GM12801 (cell line): ENCODE measurements around the gene F11R.

Source experiments
- TF ChIP-seq, protein P1 (sequence below): IDR thresholded peaks from one replicate; pipeline ENCODE4 v1.5.1; 2011; ENCODE audit warnings: control low read depth; ENCODE audit not compliant: insufficient read length; ENCODE audit errors: extremely low read depth

Gene F11R

DNA sequence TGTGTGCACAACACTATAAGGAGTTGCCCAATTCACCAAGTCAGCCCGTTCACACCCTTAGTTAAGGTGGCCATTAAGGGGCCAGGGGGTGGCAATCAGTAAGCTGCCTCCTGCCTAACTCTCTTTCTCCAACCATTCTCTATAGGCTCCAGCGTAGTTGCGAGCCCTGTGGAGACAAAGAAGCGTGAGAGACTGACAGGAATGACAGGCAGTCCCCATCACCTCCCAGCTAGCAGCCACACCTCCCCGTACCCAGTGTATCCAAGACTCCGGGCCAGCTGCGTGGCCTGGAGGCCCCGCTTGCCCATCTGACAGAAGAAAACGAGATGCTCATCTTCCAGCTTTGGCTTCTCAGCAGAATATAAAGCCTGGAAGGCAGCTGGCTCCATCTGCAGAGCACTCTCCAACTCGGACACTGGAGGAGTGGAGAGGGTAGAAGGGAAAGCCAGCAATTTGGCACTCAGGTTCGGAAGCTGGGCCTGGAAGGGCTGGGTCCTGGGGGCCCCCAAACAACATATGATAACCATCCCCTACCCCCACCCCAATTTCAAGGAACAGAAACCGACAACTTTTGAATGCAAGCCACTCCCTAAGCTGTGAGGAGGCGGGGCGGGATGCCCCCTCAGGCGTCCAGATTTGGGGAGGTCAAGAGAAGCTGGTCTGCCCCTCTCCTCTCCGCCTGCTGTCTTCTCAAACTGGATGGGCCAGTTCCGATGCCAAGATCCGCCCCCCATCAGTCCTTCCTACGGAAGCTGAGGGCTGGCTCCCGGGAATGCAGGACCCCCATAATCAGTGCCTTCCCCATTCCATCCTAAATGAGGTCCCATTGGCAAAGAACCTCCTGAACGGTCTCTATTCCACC, 16.9 kb upstream of the F11R start:
- TF ChIP-seq, protein P1, sequence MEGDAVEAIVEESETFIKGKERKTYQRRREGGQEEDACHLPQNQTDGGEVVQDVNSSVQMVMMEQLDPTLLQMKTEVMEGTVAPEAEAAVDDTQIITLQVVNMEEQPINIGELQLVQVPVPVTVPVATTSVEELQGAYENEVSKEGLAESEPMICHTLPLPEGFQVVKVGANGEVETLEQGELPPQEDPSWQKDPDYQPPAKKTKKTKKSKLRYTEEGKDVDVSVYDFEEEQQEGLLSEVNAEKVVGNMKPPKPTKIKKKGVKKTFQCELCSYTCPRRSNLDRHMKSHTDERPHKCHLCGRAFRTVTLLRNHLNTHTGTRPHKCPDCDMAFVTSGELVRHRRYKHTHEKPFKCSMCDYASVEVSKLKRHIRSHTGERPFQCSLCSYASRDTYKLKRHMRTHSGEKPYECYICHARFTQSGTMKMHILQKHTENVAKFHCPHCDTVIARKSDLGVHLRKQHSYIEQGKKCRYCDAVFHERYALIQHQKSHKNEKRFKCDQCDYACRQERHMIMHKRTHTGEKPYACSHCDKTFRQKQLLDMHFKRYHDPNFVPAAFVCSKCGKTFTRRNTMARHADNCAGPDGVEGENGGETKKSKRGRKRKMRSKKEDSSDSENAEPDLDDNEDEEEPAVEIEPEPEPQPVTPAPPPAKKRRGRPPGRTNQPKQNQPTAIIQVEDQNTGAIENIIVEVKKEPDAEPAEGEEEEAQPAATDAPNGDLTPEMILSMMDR: no peak

DNA sequence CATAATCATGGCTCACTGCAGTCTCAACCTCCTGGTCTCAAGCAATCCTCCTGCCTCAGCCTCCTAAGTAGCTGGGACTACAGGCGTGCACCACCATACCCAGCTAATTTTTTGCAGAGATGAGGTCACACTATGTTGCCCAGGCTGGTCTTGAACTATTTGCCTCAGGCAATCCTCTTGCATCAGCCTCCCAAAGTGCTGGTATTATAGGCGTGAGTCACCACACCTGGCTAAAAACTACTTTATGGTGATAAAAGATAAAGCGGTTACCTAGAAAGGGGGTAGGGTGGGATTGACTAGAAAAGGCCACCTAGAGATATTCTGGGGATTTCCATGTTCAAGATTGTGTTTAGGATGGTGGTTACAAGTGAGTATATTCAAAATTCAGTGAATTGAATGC, 12.8 kb upstream of the F11R start:
- TF ChIP-seq, protein P1: no peak

DNA sequence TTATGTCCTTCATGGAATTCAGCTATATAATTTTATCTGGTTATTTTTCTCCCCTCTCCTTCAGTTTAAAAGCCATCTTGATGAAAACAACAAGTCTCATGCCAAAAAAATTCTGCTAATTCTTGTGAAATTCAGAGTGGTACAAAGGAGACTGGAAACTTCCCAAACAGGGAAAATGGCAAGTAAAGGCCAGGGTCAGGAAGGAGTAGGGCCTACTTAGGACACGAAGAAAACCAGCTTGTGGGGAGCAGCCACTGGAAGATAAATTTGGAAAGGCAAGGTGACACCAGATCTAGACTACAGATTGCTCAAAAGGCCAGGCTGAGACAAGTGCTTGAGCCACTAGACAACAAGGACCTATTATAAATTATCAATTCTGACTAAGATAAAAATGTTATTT, 11.5 kb upstream of the F11R start:
- TF ChIP-seq, protein P1: no peak

DNA sequence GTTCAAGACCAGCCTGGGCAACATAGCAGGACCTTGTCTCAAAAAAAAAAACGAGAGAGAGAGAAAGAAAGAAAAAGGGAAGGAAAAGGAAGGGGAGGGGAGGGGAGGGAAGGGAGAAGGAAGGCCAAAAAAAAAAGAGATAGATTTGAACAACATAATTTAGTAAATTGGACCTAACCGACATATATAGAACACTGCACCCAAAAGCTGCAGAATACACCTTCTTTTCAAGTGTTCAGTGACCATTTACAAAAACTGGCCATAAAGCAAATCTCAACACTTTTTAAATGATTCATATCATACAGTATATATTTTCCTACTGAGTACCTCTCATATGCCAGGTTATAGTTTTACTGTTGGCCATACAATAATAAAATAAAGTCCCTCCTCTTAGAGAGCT, 10.9 kb upstream of the F11R start:
- TF ChIP-seq, protein P1: no peak

DNA sequence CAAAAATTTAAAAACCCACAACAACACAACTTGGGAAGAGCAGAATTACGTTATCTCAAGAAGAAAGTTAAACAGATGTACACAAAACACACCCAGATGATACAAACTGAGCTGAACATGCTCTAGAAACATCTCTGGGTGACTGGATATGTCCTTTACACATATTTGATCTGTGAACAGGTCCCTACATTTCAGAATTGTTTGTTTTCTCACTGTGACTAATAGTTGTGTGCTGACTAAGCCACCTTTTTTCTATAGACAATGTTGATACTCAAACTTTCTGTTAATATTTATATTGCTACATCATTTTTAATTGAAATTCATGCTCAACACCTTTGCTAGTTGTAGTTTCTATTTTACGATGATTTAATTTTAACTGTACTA, 1.0 kb upstream of the F11R start:
- TF ChIP-seq, protein P1: no peak

DNA sequence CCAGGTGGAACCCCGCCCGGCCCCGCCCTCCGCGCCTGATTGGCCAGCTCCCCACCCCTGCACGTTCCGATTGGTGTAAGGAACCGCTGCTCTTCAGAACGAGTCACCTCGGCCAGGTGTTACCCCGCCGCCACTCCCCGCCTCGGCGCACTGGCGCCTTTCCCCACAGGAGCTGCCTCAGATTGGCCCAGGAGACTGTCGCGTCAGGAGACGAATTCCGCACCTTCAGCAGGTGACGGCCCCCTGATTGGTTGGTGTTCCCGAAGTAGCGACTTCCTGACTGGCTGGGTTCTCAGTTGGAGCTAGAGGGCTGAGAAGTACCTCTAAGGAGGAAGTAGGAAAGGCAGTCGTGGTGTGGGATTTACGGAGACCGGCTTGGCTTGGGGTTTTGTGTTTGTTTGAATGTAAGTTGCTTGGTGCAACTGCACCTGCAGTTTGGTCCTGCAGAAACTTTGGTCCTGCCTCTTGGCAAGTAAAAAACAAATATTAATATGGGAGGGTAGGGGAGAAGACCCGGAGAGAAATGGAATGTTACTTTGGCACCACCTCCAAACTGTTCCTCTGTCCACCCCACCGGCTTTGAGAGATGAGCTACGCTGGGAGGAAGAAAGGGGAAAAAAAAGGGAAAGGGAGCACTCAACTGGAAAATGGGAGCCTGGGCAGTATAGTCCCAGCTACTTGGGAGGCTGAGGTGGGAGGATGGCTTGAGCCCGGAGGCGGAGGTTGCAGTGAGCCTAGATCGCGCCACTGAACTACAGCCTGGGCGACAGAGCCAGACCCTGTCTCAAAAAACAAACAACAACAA, 415 bp upstream of the F11R start:
- TF ChIP-seq, protein P1: no peak

DNA sequence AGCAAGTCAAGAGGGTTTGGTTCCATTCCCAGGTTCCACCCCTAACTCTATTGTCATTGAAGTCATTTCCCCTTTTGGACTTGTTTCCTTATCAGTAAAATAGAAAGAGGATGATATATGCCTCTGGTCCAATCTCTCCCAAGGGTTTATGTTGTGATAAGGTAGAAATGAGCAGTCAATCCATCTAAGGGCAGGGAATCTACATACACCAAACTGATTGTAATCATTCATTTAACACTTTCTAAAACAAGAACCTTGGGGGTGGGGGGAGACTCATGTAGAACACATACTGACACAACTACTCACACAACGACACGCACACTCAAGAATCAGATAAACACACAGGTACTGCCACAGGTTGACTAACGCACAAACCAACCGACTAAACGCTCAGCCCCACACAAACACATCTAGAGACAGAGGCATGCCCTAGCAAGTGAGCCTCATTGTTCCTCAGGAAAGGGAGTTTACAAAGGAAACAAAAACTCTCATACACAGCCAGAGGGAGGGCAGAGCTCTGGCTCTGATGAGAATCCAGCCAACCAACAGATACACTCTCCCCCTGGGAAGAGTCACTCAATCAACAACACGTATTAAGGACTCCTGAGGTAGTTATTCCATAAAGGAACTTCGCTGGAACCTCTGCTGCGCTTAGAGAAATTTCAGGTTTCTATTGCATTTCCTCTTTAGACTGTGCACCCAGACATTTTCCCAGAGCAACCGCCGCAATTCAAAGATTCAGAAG, 1.0 kb downstream of the F11R start:
- TF ChIP-seq, protein P1: no peak
